ENCODE measurements around the gene GRP.

DNA sequence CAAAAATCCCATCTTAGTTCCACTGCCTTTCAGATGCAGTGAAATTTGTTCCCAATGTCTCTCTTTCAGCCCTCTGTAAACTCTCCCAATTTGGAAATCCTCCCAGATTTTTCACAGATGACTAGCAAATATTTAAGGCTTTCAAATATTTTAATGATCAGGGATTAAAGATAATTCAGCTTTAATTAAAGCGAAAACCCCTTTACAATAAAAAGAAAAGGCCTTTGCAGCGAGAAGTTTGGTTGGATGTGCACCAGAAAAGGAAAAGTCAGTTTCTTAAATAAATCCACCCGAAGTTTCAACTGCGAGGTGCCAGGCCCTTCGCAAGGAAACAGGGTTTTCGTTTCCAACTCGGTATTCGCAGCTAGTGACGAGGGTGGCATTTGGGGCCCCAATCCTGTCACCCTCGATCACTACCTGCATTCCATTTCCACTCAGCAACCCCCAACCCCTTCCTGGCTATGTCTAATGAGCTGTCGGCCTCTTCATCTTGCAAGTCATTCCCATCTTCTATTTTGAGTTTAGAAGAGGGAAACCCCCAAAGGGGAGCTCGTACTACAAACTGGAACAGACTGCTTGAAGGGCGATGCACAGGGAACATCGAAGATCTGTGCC is 51.8 kb downstream of the GRP start:
- no peak for TF ChIP-seq POLR2A (IDR thresholded peaks at IDR 0.05)
- TF ChIP-seq, protein P1, sequence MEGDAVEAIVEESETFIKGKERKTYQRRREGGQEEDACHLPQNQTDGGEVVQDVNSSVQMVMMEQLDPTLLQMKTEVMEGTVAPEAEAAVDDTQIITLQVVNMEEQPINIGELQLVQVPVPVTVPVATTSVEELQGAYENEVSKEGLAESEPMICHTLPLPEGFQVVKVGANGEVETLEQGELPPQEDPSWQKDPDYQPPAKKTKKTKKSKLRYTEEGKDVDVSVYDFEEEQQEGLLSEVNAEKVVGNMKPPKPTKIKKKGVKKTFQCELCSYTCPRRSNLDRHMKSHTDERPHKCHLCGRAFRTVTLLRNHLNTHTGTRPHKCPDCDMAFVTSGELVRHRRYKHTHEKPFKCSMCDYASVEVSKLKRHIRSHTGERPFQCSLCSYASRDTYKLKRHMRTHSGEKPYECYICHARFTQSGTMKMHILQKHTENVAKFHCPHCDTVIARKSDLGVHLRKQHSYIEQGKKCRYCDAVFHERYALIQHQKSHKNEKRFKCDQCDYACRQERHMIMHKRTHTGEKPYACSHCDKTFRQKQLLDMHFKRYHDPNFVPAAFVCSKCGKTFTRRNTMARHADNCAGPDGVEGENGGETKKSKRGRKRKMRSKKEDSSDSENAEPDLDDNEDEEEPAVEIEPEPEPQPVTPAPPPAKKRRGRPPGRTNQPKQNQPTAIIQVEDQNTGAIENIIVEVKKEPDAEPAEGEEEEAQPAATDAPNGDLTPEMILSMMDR (IDR thresholded peaks at IDR 0.05), result no peak

All from stomach (tissue), 4 donors.